Measurements from ENCODE around the gene MCFD2.
"Not testable (repeated sequence)": the region's sequence is repeated elsewhere in the genome, so short reads cannot be mapped to it uniquely, and the experiment has no call there.

MCFD2 gene

GRCh38 chr2:46878240-46878877 is 37.2 kb downstream of the MCFD2 start:
- in situ Hi-C loops (cut with MboI; ENCODE audit: low pct_unique_long_range_greater_than_20kb, low sequenced_read_pairs), result no loop called here
- no peak for DNase-seq

- in situ Hi-C loops (cut with MboI; ENCODE audit: low pct_unique_long_range_greater_than_20kb, low sequenced_read_pairs), result no loop called here
Measured at GRCh38 chr2:46877619-46878113, 37.9 kb downstream of the MCFD2 start.

GRCh38 chr2:46876741-46877384 is 38.7 kb downstream of the MCFD2 start:
- DNase-seq, result peak; percentile 88

More at GRCh38 chr2:46877619-46878113, 37.9 kb downstream of the MCFD2 start:
- DNase-seq, result no peak

GRCh38 chr2:46875962-46876689 is 39.5 kb downstream of the MCFD2 start:
- DNase-seq; in situ Hi-C loops (cut with MboI; ENCODE audit: low pct_unique_long_range_greater_than_20kb, low sequenced_read_pairs): not testable (repeated sequence)

More at GRCh38 chr2:46876741-46877384, 38.7 kb downstream of the MCFD2 start:
- in situ Hi-C loops (cut with MboI; ENCODE audit: low pct_unique_long_range_greater_than_20kb, low sequenced_read_pairs), result no loop called here

GRCh38 chr2:46875226-46875899 is 40.2 kb downstream of the MCFD2 start:
- DNase-seq, result no peak
- in situ Hi-C loops (cut with MboI; ENCODE audit: low pct_unique_long_range_greater_than_20kb, low sequenced_read_pairs), result no loop called here

GRCh38 chr2:46874236-46874929 is 41.2 kb downstream of the MCFD2 start:
- no peak for DNase-seq
- in situ Hi-C loops (cut with MboI; ENCODE audit: low pct_unique_long_range_greater_than_20kb, low sequenced_read_pairs), result no loop called here

GRCh38 chr2:46873604-46874068 is 42.0 kb downstream of the MCFD2 start:
- peak; percentile 59 for DNase-seq
- in situ Hi-C loops (cut with MboI; ENCODE audit: low pct_unique_long_range_greater_than_20kb, low sequenced_read_pairs), result no loop called here

- in situ Hi-C loops (cut with MboI; ENCODE audit: low pct_unique_long_range_greater_than_20kb, low sequenced_read_pairs), result no loop called here
- DNase-seq, result no peak
Measured at GRCh38 chr2:46872902-46873603, 42.6 kb downstream of the MCFD2 start.

- DNase-seq, result no peak
- in situ Hi-C loops (cut with MboI; ENCODE audit: low pct_unique_long_range_greater_than_20kb, low sequenced_read_pairs), result no loop called here
Measured at GRCh38 chr2:46871976-46872381, 43.6 kb downstream of the MCFD2 start.

GRCh38 chr2:46870051-46870839 is 45.4 kb downstream of the MCFD2 start:
- in situ Hi-C loops (cut with MboI; ENCODE audit: low pct_unique_long_range_greater_than_20kb, low sequenced_read_pairs), result no loop called here
- no peak for DNase-seq

GRCh38 chr2:46869621-46870020 is 46.0 kb downstream of the MCFD2 start:
- in situ Hi-C loops (cut with MboI; ENCODE audit: low pct_unique_long_range_greater_than_20kb, low sequenced_read_pairs), result no loop called here
- no peak for DNase-seq

GRCh38 chr2:46866770-46867246 is 48.8 kb downstream of the MCFD2 start:
- in situ Hi-C loops (cut with MboI; ENCODE audit: low pct_unique_long_range_greater_than_20kb, low sequenced_read_pairs), result no loop called here
- peak; percentile 82 for DNase-seq

GRCh38 chr2:46865181-46865970 is 50.2 kb downstream of the MCFD2 start:
- no peak for DNase-seq
- in situ Hi-C loops (cut with MboI; ENCODE audit: low pct_unique_long_range_greater_than_20kb, low sequenced_read_pairs), result no loop called here

- in situ Hi-C loops (cut with MboI; ENCODE audit: low pct_unique_long_range_greater_than_20kb, low sequenced_read_pairs), result no loop called here
- no peak for DNase-seq
Measured at GRCh38 chr2:46863882-46864281, 51.7 kb downstream of the MCFD2 start.

GRCh38 chr2:46862514-46862913 is 53.1 kb downstream of the MCFD2 start:
- in situ Hi-C loops (cut with MboI; ENCODE audit: low pct_unique_long_range_greater_than_20kb, low sequenced_read_pairs), result no loop called here
- DNase-seq, result no peak

- DNase-seq, result no peak
- in situ Hi-C loops (cut with MboI; ENCODE audit: low pct_unique_long_range_greater_than_20kb, low sequenced_read_pairs), result no loop called here
Measured at GRCh38 chr2:46861916-46862315, 53.7 kb downstream of the MCFD2 start.

GRCh38 chr2:46859482-46859881 is 56.1 kb downstream of the MCFD2 start:
- in situ Hi-C loops (cut with MboI; ENCODE audit: low pct_unique_long_range_greater_than_20kb, low sequenced_read_pairs), result no loop called here
- no peak for DNase-seq

Measured in KBM-7 (cell line).